Measurements from ENCODE around the gene ITGB5.

- TF ChIP-seq CTCF (IDR thresholded peaks at IDR 0.05) (no peak), POLR2AphosphoS5 (IDR thresholded peaks at IDR 0.05) (no peak), POLR2A (IDR thresholded peaks at IDR 0.05) (no peak), EP300 (IDR thresholded peaks at IDR 0.05) (no peak)
Measured at GRCh38 chr3:124764746-124765145, 122.4 kb downstream of the ITGB5 start.

All from upper lobe of left lung (tissue), 4 donors.